ENCODE results near the gene HS3ST2.

DNA sequence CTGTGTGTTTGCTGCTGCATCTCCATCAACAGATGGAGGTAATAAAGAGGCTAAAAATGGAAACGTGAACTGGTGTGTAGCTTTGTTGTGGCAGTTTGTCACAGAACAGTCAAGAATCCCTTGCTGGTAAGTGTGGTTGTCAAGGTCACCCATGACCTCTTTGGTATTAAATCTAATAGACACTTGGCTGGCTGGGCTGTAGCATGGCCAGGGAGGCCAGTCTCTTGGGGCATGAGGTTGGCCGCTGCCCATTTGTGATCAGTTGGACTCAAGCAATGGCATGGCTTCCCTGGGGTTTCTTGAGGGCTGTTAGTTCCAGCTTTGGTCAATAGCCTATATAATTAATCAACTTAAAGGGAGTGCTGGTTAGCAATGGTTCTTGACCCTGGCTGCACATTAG, 14.8 kb upstream of the HS3ST2 start:
- TF ChIP-seq FOSL1 (IDR thresholded peaks at IDR 0.05; ENCODE audit: insufficient read depth, low read depth, low read length) (no peak), POU5F1 (IDR thresholded peaks at IDR 0.05; ENCODE audit: low read depth, low read length) (no peak), SUZ12 (IDR thresholded peaks at IDR 0.05; ENCODE audit: low read length) (no peak), ATF3 (IDR thresholded peaks at IDR 0.05; ENCODE audit: insufficient read depth, low read depth, low read length) (no peak), POLR2AphosphoS5 (IDR thresholded peaks at IDR 0.05; ENCODE audit: low read depth, low read length) (no peak), MAFK (IDR thresholded peaks at IDR 0.05; ENCODE audit: low read depth, low read length) (no peak), CHD2 (IDR thresholded peaks at IDR 0.05; ENCODE audit: low read length) (no peak), POLR2A (IDR thresholded peaks at IDR 0.05; ENCODE audit: control extremely low read depth in 1 of 2, low read depth in 2 of 2, low read length in 2 of 2) (no peak), BACH1 (IDR thresholded peaks at IDR 0.05; ENCODE audit: low read length) (no peak), CEBPB (IDR thresholded peaks at IDR 0.05; ENCODE audit: low read depth, low read length) (no peak), CREB1 (IDR thresholded peaks at IDR 0.05) (no peak)
- TF ChIP-seq, protein P1, sequence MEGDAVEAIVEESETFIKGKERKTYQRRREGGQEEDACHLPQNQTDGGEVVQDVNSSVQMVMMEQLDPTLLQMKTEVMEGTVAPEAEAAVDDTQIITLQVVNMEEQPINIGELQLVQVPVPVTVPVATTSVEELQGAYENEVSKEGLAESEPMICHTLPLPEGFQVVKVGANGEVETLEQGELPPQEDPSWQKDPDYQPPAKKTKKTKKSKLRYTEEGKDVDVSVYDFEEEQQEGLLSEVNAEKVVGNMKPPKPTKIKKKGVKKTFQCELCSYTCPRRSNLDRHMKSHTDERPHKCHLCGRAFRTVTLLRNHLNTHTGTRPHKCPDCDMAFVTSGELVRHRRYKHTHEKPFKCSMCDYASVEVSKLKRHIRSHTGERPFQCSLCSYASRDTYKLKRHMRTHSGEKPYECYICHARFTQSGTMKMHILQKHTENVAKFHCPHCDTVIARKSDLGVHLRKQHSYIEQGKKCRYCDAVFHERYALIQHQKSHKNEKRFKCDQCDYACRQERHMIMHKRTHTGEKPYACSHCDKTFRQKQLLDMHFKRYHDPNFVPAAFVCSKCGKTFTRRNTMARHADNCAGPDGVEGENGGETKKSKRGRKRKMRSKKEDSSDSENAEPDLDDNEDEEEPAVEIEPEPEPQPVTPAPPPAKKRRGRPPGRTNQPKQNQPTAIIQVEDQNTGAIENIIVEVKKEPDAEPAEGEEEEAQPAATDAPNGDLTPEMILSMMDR (IDR thresholded peaks at IDR 0.05; ENCODE audit: control extremely low read depth in 1 of 3, insufficient read depth in 1 of 3, low read depth in 1 of 3, low read length in 3 of 3): no peak
- TF ChIP-seq, protein P2, sequence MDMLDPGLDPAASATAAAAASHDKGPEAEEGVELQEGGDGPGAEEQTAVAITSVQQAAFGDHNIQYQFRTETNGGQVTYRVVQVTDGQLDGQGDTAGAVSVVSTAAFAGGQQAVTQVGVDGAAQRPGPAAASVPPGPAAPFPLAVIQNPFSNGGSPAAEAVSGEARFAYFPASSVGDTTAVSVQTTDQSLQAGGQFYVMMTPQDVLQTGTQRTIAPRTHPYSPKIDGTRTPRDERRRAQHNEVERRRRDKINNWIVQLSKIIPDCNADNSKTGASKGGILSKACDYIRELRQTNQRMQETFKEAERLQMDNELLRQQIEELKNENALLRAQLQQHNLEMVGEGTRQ (IDR thresholded peaks at IDR 0.05; ENCODE audit: low read length): no peak
